ENCODE results near the gene KMT5B. TPM values are rescaled to one million over a fixed set of nuclear protein-coding genes. Genes with fewer than 3 reads are reported as not detected.
A peak's percentile ranks its signal among the peaks of the same experiment; 100 is the strongest.

KMT5B gene
- total and polyA plus RNA-seq, 9 donors, result 25.5 to 59.1 (median 50.4) TPM

- no peaks in the 10 kb centered on the region for H3K9me3 ChIP-seq
- peak overlapping the region; percentile 79 to 89 for H3K27ac ChIP-seq
- TF ChIP-seq EP300 (IDR thresholded peaks at IDR 0.05) (no peak), CTCF (IDR thresholded peaks at IDR 0.05) (no peak), POLR2A (IDR thresholded peaks at IDR 0.05) (no peak)
- DNase-seq, result peak; percentile 83 to 91 (median 90)
- intact Hi-C loops (cut with DNase I), result no loop called here
- H3K4me3 ChIP-seq, result peak overlapping the region; percentile 51
- H3K4me1 ChIP-seq (ENCODE audit: insufficient read depth), result peaks cover 3% of the 10 kb centered on the region
- no peaks in the 10 kb centered on the region for H3K36me3 ChIP-seq
- 8 to 13% (median 8%) methylated on average over 34 to 48 of the region's 48 CpGs for WGBS, 3 donors
- H3K27me3 ChIP-seq, result no peaks in the 10 kb centered on the region
Observed at GRCh38 chr11:68127714-68128681, 85.1 kb downstream of the KMT5B start.

- DNase-seq, result no peak
- Histone ChIP-seq H3K27me3 (no peaks in the 10 kb centered on the region), H3K4me1 (ENCODE audit: insufficient read depth) (peaks cover 6% of the 10 kb centered on the region), H3K36me3 (no peaks in the 10 kb centered on the region), H3K9me3 (no peaks in the 10 kb centered on the region), H3K27ac (peak overlapping the region in 1 of 2 donors; percentile 24), H3K4me3 (no peak overlapping the region)
- WGBS, 3 donors, result 77 to 85% (median 79%) methylated on average over 3 to 4 of the region's 4 CpGs
- TF ChIP-seq EP300 (IDR thresholded peaks at IDR 0.05) (no peak), CTCF (IDR thresholded peaks at IDR 0.05) (no peak), POLR2A (IDR thresholded peaks at IDR 0.05) (no peak)
- intact Hi-C loops (cut with DNase I), result no loop called here
Observed at GRCh38 chr11:68125164-68125563, 87.9 kb downstream of the KMT5B start.

- H3K36me3 ChIP-seq, result no peaks in the 10 kb centered on the region
- peak overlapping the region in 1 of 2 donors; percentile 43 for H3K27ac ChIP-seq
- 67 to 82% (median 73%) methylated on average over 9 of the region's 9 CpGs for WGBS, 3 donors
- H3K4me3 ChIP-seq, result no peak overlapping the region
- no peaks in the 10 kb centered on the region for H3K27me3 ChIP-seq
- DNase-seq, result no peak
- no peaks in the 10 kb centered on the region for H3K9me3 ChIP-seq
- TF ChIP-seq EP300 (IDR thresholded peaks at IDR 0.05) (no peak), POLR2A (IDR thresholded peaks at IDR 0.05) (no peak), CTCF (IDR thresholded peaks at IDR 0.05) (no peak)
- intact Hi-C loops (cut with DNase I), result loop anchor here in 1 of 4 donors (5.0 kb wide), 1 partner anchor 86 kb away; the partner anchor contains the start of gene TCIRG1
- H3K4me1 ChIP-seq (ENCODE audit: insufficient read depth), result peaks cover 14% of the 10 kb centered on the region
Observed at GRCh38 chr11:68122936-68123539, 90.1 kb downstream of the KMT5B start.

- Histone ChIP-seq H3K9me3 (no peaks in the 10 kb centered on the region), H3K4me3 (peak within 1 kb of the TSS; percentile 66), H3K36me3 (no peaks in the 10 kb centered on the region), H3K4me1 (ENCODE audit: insufficient read depth) (peaks cover 11% of the 10 kb centered on the region), H3K27me3 (no peaks in the 10 kb centered on the region), H3K27ac (peak within 1 kb of the TSS; percentile 88 to 100)
- TF ChIP-seq POLR2A (IDR thresholded peaks at IDR 0.05) (peak; percentile 85), EP300 (IDR thresholded peaks at IDR 0.05) (peak; percentile 18), CTCF (IDR thresholded peaks at IDR 0.05) (peak in 2 of 3 donors; percentile 14 to 35)
- intact Hi-C loops (cut with DNase I), result loop anchor here in 1 of 4 donors (5.0 kb wide), 1 partner anchor 84 kb away; the partner anchor contains the start of gene TCIRG1
- 0 to 2% (median 1%) methylated on average over 10 to 106 of the region's 107 CpGs for WGBS, 3 donors
- peak; percentile 94 to 96 (median 95) for DNase-seq
Observed at GRCh38 chr11:68121067-68121899, 91.8 kb downstream of the KMT5B start, which contains the start of gene CHKA. CHKA (minus strand) TSS chr11:68121388; CDS start chr11:68121177, 211 bp downstream.

All from ovary (tissue), 9 donors.